K562 (cell line): ENCODE data around the gene YTHDF1. TPM values are rescaled to one million over a fixed set of nuclear protein-coding genes. Genes with fewer than 3 reads are reported as not detected.

ENCODE experiments used
- ELF4 ChIP-seq: fragments of 450-650 bp; formaldehyde crosslinking; IDR thresholded peaks from 2 replicates; pipeline ENCODE4 v1.4.0; 2022; ENCODE audit warnings: missing genetic modification characterization
- ELK3 ChIP-seq: fragments of 450-650 bp; formaldehyde crosslinking; IDR thresholded peaks from 2 replicates; pipeline ENCODE4 v1.4.0; 2020; ENCODE audit warnings: mild to moderate bottlenecking
- GABPB1 ChIP-seq: sonication (generic); formaldehyde crosslinking; IDR thresholded peaks from 2 replicates; pipeline ENCODE4 v1.8.0; 2022; ENCODE audit warnings: mild to moderate bottlenecking, missing genetic modification reagents
- HBP1 ChIP-seq: fragments of 450-650 bp; formaldehyde crosslinking; IDR thresholded peaks from 2 replicates; pipeline ENCODE4 v1.4.0; 2022; ENCODE audit warnings: missing genetic modification characterization
- KAT7 ChIP-seq: sonication (generic); formaldehyde crosslinking; IDR thresholded peaks from 2 replicates; pipeline ENCODE4 v1.8.0; 2022; ENCODE audit warnings: missing genetic modification reagents, mild to moderate bottlenecking, borderline replicate concordance
- KHSRP ChIP-seq: fragments of 450-650 bp; IDR thresholded peaks from 2 replicates; pipeline ENCODE4 v1.6.1; 2017
- MAFK ChIP-seq: IDR thresholded peaks from 2 replicates; pipeline ENCODE4 v1.6.1; 2011; ENCODE audit warnings: low read length, improper control_type of control experiment
- MTA3 ChIP-seq: fragments of 450-650 bp; formaldehyde crosslinking; IDR thresholded peaks from 2 replicates; pipeline ENCODE4 v1.6.1; 2017; ENCODE audit warnings: mild to moderate bottlenecking, borderline replicate concordance
- POLR2AphosphoS5 ChIP-seq: IDR thresholded peaks from 2 replicates; pipeline ENCODE4 v1.6.1; 2011; ENCODE audit warnings: mild to moderate bottlenecking, low read depth, low read length, moderate library complexity; ENCODE audit not compliant: control insufficient read depth, insufficient read depth
- RAD51 ChIP-seq: fragments of 450-650 bp; IDR thresholded peaks from 2 replicates; pipeline ENCODE4 v1.7.1; 2016; ENCODE audit warnings: low read depth, mild to moderate bottlenecking, borderline replicate concordance
- SMAD4 ChIP-seq: fragments of 250-450 bp; sonication (Bioruptor Pico); conservative IDR thresholded peaks from 2 replicates; pipeline ENCODE4 v1.8.0; 2021; ENCODE audit warnings: inconsistent platforms, mild to moderate bottlenecking, moderate library complexity
- ZNF282 ChIP-seq: sonication (generic); formaldehyde crosslinking; IDR thresholded peaks from 2 replicates; pipeline ENCODE4 v1.8.1; 2023; ENCODE audit warnings: missing genetic modification reagents
- ZNF324 ChIP-seq: fragments of 250-450 bp; sonication (Bioruptor Pico); IDR thresholded peaks from 2 replicates; pipeline ENCODE4 v1.4.0; 2020; ENCODE audit warnings: mild to moderate bottlenecking
- ZNF592 ChIP-seq: fragments of 450-650 bp; IDR thresholded peaks from 2 replicates; pipeline ENCODE4 v1.6.1; 2017; ENCODE audit warnings: antibody characterized with exemption, mild to moderate bottlenecking
- ZNF639 ChIP-seq, 2 experiments: fragments of 200-800 bp in 1 of 2; sonication (Bioruptor generic) in 1 of 2; sonication (generic) in 1 of 2; formaldehyde crosslinking in 1 of 2; IDR thresholded peaks in 1 of 2; conservative IDR thresholded peaks in 1 of 2; 2 replicates each; pipeline versions ENCODE4 v1.5.0 to v1.6.1; 2016 to 2020; ENCODE audit warnings: missing compliant biosample characterization in 1 of 2, missing genetic modification characterization in 1 of 2, missing genetic modification reagents in 1 of 2
- polyA plus RNA-seq, 8 experiments: library from polyadenylated mRNA; depleted of rRNA in 4 of 8; stranded (reverse) in 5 of 8; unstranded in 3 of 8; fragments of >200 nt; fragmentation: Nextera tagmentation in 2 of 8; fragmentation: Illumina TruSeq in 1 of 8; extraction: Ambion mirVana in 2 of 8; extraction: Trizol in 1 of 8; gene quantifications; 2 replicates each; pipeline versions ENCODE4 v1.2.1 to v1.2.3, GENCODE V29; 2011 to 2014; ENCODE audit warnings: inconsistent platforms in 1 of 8, missing spikeins in 1 of 8
- total RNA-seq, 7 experiments: library from RNA; depleted of rRNA in 6 of 7; stranded (reverse); fragments of >200 nt in 6 of 7; fragmentation: Illumina TruSeq in 2 of 7; extraction: Trizol in 2 of 7; gene quantifications; 2 replicates each; pipeline versions ENCODE4 v1.2.1 to v1.2.3, GENCODE V29; 2011 to 2021; ENCODE audit warnings: low replicate concordance in 1 of 7

YTHDF1 gene
- total and polyA plus RNA-seq, 9 of the 15 experiments (the other 6 are each of a cell fraction or from before 2014, with no cell fraction given) = 10.1 to 42.4 (median 27.8) TPM

- no peak for TF ChIP-seq ELK3 (CRISPR knock-in tag)
- 0 out of 2 replicates have a peak, but pooled peaks have one; percentile 9 for TF ChIP-seq HBP1 (CRISPR knock-in tag)
- TF ChIP-seq POLR2AphosphoS5 = peak; percentile 30; the same call in 1 of the 2 replicates
- no peak for TF ChIP-seq ZNF324
- no peak for TF ChIP-seq KHSRP
- TF ChIP-seq GABPB1 (CRISPR knock-in tag) = peak; percentile 58; the same call in 1 of the 2 replicates
- no peak for TF ChIP-seq ELF4 (CRISPR knock-in tag)
- peak; percentile 69; the same call in 1 of the 2 replicates for TF ChIP-seq MTA3
- peak in 1 of 2 experiments; percentile 78; a peak in 2 of 4 replicates for TF ChIP-seq ZNF639 (CRISPR knock-in tag; conservative IDR thresholded peaks at IDR 0.05 in 1 of 2, IDR thresholded peaks at IDR 0.05 in 1 of 2)
- TF ChIP-seq ZNF282 (CRISPR knock-in tag) = no peak
- no peak for TF ChIP-seq KAT7
- peak; percentile 68 for TF ChIP-seq ZNF592
- peak; percentile 83; the same call in 1 of the 2 replicates for TF ChIP-seq SMAD4 (CRISPR knock-in tag)
- no peak for TF ChIP-seq MAFK
- TF ChIP-seq RAD51 = peak; percentile 95
Observed at GRCh38 chr20:63216041-63216848, at the start of gene YTHDF1 (continued).
